ENCODE data around the gene ATXN10.

Gene ATXN10

DNA sequence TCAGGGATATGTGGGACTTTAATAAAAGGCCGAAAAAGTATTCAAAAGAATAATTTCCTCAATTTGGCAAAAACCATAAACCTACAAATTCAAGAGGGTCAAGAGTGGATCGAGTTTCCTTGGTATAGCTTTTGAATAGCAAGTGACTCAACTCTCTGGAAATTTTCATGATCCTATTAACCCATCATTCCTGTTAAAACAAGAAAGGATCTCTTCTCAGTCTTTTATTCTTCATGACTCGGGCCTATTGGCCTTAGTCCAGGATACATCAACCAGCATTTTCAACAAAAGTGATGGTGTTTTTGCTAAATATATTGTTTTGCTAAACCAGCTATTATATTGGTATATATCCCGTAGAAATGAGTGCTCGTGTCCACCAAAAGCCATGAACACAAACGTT, 110.3 kb downstream of the ATXN10 start:
- Mint-ChIP-seq H3K4me3 (no peak overlapping the region), H3K9me3 (no peaks in the 10 kb centered on the region), H3K4me1 (peaks cover 21% of the 10 kb centered on the region), H3K27ac (no peak overlapping the region), H3K36me3 (ENCODE audit: low read depth) (peaks cover 24% of the 10 kb centered on the region), H3K27me3 (ENCODE audit: low read depth) (no peaks in the 10 kb centered on the region)
- TF ChIP-seq, protein P1, sequence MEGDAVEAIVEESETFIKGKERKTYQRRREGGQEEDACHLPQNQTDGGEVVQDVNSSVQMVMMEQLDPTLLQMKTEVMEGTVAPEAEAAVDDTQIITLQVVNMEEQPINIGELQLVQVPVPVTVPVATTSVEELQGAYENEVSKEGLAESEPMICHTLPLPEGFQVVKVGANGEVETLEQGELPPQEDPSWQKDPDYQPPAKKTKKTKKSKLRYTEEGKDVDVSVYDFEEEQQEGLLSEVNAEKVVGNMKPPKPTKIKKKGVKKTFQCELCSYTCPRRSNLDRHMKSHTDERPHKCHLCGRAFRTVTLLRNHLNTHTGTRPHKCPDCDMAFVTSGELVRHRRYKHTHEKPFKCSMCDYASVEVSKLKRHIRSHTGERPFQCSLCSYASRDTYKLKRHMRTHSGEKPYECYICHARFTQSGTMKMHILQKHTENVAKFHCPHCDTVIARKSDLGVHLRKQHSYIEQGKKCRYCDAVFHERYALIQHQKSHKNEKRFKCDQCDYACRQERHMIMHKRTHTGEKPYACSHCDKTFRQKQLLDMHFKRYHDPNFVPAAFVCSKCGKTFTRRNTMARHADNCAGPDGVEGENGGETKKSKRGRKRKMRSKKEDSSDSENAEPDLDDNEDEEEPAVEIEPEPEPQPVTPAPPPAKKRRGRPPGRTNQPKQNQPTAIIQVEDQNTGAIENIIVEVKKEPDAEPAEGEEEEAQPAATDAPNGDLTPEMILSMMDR (IDR thresholded peaks at IDR 0.05; ENCODE audit: unreplicated experiment in 3 of 3), result no peak

DNA sequence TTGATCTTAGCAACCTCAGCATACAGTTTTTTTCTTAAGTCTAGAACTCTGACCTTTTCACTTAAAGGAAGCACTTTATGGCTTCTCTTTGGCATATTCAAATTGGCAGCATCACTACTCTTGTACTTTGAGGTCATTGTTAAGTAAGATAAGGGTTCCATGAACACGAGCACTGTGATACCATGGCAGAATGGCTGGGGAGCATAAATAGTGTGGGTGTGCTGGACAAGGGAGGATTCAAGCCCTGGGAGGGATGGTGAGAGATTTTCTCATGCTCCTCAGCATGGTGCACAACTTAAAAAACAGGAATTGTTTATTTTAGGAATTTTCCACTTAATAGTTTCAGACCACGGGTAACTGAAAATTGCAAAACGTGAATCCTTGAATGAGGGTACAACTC, 111.4 kb downstream of the ATXN10 start:
- no peaks in the 10 kb centered on the region for H3K9me3 Mint-ChIP-seq
- peaks cover 20% of the 10 kb centered on the region for H3K36me3 Mint-ChIP-seq (ENCODE audit: low read depth)

DNA sequence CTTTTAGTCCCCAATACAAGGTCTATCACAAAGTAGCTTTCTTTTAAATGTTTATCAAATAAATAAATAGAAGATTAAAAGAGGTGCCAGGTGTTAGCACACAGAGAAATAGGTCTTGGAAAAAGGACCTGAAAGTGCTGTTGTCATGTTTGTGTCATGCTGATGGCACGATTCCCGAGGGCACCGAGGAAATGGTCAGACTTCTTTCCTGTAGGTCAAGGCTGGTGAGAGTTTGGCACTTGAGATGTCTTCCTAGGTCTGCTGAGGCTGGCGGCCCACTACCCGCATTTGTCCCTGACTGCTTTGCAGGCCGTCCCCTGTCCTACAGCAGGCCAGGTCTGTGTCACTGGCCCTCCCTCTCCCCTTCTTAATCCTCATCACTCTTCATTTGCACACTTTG, 112.1 kb downstream of the ATXN10 start:
- H3K27ac Mint-ChIP-seq, result peak overlapping the region in 1 of 3 experiments; percentile 81
- no peaks in the 10 kb centered on the region for H3K9me3 Mint-ChIP-seq
- TF ChIP-seq, protein P1 (IDR thresholded peaks at IDR 0.05; ENCODE audit: unreplicated experiment in 3 of 3), result no peak
- H3K4me3 Mint-ChIP-seq, result no peak overlapping the region
- no peaks in the 10 kb centered on the region for H3K27me3 Mint-ChIP-seq (ENCODE audit: low read depth)
- H3K4me1 Mint-ChIP-seq, result peaks cover 14% of the 10 kb centered on the region
- H3K36me3 Mint-ChIP-seq (ENCODE audit: low read depth), result peaks cover 17% of the 10 kb centered on the region

More for the DNA sequence above, 111.4 kb downstream of the ATXN10 start:
- Mint-ChIP-seq H3K27me3 (ENCODE audit: low read depth) (no peaks in the 10 kb centered on the region), H3K4me1 (peaks cover 14% of the 10 kb centered on the region), H3K27ac (peak overlapping the region in 2 of 3 experiments; percentile 17 to 79), H3K4me3 (no peak overlapping the region)
- TF ChIP-seq, protein P1 (IDR thresholded peaks at IDR 0.05; ENCODE audit: unreplicated experiment in 3 of 3), result no peak

DNA sequence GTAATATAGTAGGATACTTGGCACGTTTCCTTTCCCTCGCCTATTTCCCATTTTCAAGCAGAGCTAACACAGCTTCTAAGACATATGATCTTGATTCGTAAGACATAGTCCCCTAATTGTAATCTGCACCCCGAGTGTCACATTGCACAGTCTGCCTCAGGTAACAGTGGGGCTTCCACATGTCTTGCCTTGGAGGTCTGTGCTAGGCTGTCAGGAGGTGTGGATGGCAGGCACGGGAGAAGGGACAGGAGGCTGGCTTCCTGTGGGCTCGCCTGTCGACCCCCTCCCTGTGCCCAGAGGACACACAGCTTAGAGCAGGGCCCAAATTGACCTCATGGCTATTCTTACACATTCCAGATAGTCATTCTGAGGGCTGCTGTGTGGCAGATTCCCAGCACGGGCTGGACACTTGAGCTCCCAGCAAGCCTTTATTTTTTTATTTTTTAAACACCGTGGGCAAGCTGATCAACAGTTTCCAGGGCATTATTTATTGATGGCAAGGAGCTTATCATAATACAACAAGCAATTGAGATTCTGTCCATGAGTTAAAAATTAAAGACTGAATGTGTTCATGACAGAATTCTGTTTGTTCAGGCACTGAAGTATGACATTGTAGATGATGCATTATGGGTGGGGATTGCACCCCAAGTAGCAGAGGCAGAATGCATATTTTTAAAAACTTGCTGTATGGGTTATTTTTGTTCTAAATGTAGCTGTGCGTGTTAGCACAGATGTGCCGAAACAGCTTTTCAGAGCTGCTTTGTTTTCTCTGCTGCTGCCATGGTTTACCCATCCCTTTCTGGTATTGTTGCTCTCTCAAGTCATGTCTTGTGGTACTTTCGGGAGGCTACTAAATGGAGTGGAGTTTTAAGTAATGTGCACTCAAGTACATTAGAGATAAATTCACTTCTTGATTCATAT, 113.0 kb downstream of the ATXN10 start:
- Mint-ChIP-seq H3K36me3 (ENCODE audit: low read depth) (peaks cover 15% of the 10 kb centered on the region), H3K27ac (peak overlapping the region; percentile 17 to 81 (median 30)), H3K9me3 (no peaks in the 10 kb centered on the region), H3K4me1 (peaks cover 14% of the 10 kb centered on the region), H3K27me3 (ENCODE audit: low read depth) (no peaks in the 10 kb centered on the region), H3K4me3 (no peak overlapping the region)
- TF ChIP-seq, protein P1 (IDR thresholded peaks at IDR 0.05; ENCODE audit: unreplicated experiment in 3 of 3), result no peak

DNA sequence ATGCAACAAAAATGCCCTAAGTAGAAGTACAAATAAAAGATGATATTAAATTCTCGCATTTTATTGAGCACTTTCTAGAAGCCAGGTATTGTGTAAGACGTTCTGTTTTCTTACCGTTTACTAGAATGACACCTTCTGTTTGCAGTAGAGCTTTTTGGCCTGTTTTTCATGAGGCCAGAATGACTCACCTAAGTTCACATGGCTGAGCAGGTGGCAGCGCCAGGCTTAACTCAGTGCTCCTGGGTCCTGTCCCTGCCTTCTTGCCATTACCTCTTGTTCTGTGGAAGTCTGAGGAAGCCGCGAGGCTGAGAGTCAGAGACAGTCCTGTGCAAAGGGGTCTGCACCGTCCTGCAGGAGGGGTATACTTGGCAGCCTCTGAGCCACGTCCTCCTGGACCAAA, 113.8 kb downstream of the ATXN10 start:
- Mint-ChIP-seq H3K4me1 (peaks cover 14% of the 10 kb centered on the region), H3K27me3 (ENCODE audit: low read depth) (no peaks in the 10 kb centered on the region)
- TF ChIP-seq, protein P1 (IDR thresholded peaks at IDR 0.05; ENCODE audit: unreplicated experiment in 3 of 3), result no peak

More for the DNA sequence above, 113.8 kb downstream of the ATXN10 start:
- H3K27ac Mint-ChIP-seq, result peak overlapping the region; percentile 30 to 81 (median 61)
- H3K9me3 Mint-ChIP-seq, result peaks cover 2% of the 10 kb centered on the region
- H3K36me3 Mint-ChIP-seq (ENCODE audit: low read depth), result peaks cover 22% of the 10 kb centered on the region
- no peak overlapping the region for H3K4me3 Mint-ChIP-seq
